ENCODE measurements around the gene SPOCK1.

SPOCK1 gene

DNA sequence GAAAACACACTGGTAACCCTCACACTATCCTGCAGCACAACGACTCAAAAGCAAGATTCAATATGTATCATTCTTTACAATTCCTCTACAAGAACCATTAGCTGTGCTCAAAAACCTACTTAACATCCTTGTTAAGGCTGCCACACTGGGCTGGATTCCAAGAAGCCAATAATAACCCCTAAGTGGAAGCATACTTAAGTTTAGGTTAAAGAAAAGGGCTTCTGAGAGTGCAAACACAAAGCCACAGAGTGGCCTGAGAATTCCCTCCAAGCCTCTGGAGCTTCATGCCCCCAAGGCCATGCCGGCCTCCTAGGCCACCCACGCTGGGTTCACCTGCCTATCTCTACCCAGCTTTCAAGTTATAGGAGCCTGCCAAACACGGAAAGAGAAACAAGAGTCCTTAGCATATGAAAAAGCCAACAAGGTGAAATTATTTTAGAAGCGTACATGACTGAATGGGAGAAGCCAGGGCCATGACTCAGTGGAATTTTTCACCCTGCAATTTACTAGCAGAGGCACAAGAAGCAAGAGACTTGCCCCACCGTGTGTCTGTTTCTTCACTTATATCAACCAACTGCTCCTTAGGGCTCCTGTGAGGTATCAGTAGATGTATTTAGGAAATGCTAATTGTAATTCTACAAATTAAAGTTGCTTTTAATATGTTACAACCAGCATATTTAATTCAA, 293.0 kb downstream of the SPOCK1 start:
- DNase-seq (ENCODE audit: extremely low spot score): no peak
- TF ChIP-seq CTBP1 (IDR thresholded peaks at IDR 0.05; ENCODE audit: borderline replicate concordance): no peak
- TF ChIP-seq ARNT (IDR thresholded peaks at IDR 0.05): no peak
- TF ChIP-seq ELF4 (IDR thresholded peaks at IDR 0.05): no peak
- no peak for TF ChIP-seq ZNF384 (IDR thresholded peaks at IDR 0.05)
- TF ChIP-seq HDGF (IDR thresholded peaks at IDR 0.05; ENCODE audit: borderline replicate concordance): no peak
- no peak for TF ChIP-seq NFRKB (IDR thresholded peaks at IDR 0.05)
- no peak for TF ChIP-seq SP1 (IDR thresholded peaks at IDR 0.05)
- TF ChIP-seq FOXA1 (IDR thresholded peaks at IDR 0.05): no peak
- TF ChIP-seq BHLHE40 (IDR thresholded peaks at IDR 0.05; ENCODE audit: borderline replicate concordance): no peak
- TF ChIP-seq, protein P1, sequence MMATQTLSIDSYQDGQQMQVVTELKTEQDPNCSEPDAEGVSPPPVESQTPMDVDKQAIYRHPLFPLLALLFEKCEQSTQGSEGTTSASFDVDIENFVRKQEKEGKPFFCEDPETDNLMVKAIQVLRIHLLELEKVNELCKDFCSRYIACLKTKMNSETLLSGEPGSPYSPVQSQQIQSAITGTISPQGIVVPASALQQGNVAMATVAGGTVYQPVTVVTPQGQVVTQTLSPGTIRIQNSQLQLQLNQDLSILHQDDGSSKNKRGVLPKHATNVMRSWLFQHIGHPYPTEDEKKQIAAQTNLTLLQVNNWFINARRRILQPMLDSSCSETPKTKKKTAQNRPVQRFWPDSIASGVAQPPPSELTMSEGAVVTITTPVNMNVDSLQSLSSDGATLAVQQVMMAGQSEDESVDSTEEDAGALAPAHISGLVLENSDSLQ (IDR thresholded peaks at IDR 0.05): no peak
- no peak for TF ChIP-seq L3MBTL2 (conservative IDR thresholded peaks at IDR 0.05)
- TF ChIP-seq FOXK2 (IDR thresholded peaks at IDR 0.05): no peak
- no peak for TF ChIP-seq SUZ12 (IDR thresholded peaks at IDR 0.05)
- TF ChIP-seq FOXM1 (IDR thresholded peaks at IDR 0.05; ENCODE audit: borderline replicate concordance): no peak
- TF ChIP-seq LEF1 (IDR thresholded peaks at IDR 0.05; ENCODE audit: borderline replicate concordance): no peak
- TF ChIP-seq TARDBP (IDR thresholded peaks at IDR 0.05): no peak
- CTCF ChIA-PET: no interaction called here
- POLR2A ChIA-PET: no interaction called here

DNA sequence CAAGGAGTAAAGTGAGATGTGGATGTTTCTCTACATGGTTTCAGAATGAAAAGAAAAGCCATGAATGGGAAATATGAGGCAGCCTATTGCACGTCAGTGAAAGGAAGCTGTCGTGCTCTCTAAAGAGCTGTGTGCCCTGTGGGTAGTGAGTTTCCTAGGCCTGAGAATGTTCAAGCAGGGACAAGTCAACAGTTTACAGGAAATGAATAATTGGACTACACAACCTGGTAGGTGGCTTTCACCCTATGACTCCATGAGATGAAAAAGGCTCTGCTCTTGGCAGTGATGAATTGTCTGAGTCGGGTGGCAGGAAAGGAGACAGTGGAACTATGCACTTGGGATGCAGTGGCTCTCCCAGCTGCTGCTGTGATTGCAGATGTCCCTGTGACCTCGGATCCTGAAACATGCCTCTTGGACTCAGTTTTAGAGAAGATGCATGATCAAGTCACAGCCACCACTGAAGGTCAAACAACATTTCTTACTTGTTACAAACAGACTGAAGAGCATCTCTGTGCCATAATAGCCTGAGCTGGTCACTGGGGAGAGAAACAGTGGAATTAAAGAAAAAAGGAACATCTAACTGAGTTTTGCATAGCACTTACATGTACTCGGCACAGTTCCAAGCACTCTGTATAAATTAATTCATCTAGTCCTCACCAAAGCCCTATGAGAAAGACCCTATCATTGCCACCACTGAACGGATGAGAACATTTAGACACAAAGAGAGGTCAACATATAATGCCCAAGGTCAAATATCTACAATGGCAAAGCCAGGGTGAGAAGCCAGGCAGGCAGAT, 293.7 kb downstream of the SPOCK1 start:
- DNase-seq (ENCODE audit: extremely low spot score): no peak
- CTCF ChIA-PET: no interaction called here
- TF ChIP-seq SUZ12 (IDR thresholded peaks at IDR 0.05) (no peak), NFRKB (IDR thresholded peaks at IDR 0.05) (no peak), FOXM1 (IDR thresholded peaks at IDR 0.05; ENCODE audit: borderline replicate concordance) (no peak), L3MBTL2 (conservative IDR thresholded peaks at IDR 0.05) (no peak), ZNF384 (IDR thresholded peaks at IDR 0.05) (no peak), ARNT (IDR thresholded peaks at IDR 0.05) (no peak), BHLHE40 (IDR thresholded peaks at IDR 0.05; ENCODE audit: borderline replicate concordance) (no peak), FOXA1 (IDR thresholded peaks at IDR 0.05) (no peak)
- TF ChIP-seq, protein P1 (IDR thresholded peaks at IDR 0.05): no peak
- POLR2A ChIA-PET: no interaction called here

DNA sequence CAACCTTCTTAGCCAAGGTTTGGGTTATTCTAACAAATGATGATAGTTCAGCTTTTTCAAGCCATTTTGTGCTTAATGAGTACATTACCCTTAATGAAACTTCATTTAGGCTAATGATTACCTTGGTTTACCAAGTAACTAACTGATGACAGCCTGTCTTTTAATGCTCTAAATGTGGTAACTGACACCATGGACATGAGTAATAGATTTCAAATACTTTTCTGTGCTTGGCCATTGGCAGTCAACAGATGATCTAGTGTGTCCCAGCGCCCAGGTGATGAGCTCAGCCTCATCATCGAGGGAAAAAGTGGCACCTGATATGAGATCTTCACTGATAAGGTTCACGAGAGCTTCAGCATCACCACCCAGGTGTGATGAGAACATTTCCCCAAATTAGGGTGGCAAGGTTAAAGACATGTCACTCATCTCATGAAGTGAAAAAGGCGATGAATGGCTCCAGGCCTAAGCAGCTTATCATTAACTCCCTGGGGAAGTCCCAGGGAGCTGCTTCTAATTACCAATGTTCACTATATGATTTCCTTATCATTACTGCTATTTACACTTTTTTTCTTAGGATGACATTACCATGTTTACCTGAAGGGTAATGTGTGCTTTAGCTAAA, 296.0 kb downstream of the SPOCK1 start:
- no peak for DNase-seq (ENCODE audit: extremely low spot score)
- ChIA-PET POLR2A (no interaction called here), CTCF (interaction anchor here (0.8 kb wide), 1 partner anchor 127 kb away, joined by 3 read pairs; no protein-coding TSS in a partner anchor)
- TF ChIP-seq TARDBP (IDR thresholded peaks at IDR 0.05) (no peak), L3MBTL2 (conservative IDR thresholded peaks at IDR 0.05) (no peak), SP1 (IDR thresholded peaks at IDR 0.05) (no peak)

DNA sequence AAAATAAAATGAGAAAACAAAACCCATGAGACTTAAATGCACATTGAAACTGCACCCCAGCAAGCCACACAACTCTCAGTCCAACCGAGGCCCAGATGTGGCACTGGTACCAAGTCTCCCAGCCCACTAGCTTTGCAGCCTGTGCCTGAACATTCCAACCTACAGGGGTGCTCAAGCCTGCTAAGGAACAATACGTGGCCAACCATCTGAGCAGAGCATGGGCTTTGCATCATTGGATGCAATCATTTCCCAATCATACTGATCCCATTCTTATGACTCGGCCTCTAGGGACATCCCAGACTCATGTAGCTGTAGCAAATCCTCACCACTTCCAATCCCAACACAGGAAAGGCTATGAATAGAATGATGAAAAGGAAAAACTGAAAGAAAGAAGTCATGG, 297.2 kb downstream of the SPOCK1 start:
- ChIA-PET POLR2A (no interaction called here), CTCF (no interaction called here)
- TF ChIP-seq ELF4 (IDR thresholded peaks at IDR 0.05) (no peak), ARNT (IDR thresholded peaks at IDR 0.05) (no peak), CTBP1 (IDR thresholded peaks at IDR 0.05; ENCODE audit: borderline replicate concordance) (no peak), FOXK2 (IDR thresholded peaks at IDR 0.05) (no peak), ZNF384 (IDR thresholded peaks at IDR 0.05) (no peak), L3MBTL2 (conservative IDR thresholded peaks at IDR 0.05) (no peak), LEF1 (IDR thresholded peaks at IDR 0.05; ENCODE audit: borderline replicate concordance) (no peak), SP1 (IDR thresholded peaks at IDR 0.05) (no peak), FOXM1 (IDR thresholded peaks at IDR 0.05; ENCODE audit: borderline replicate concordance) (no peak), HDGF (IDR thresholded peaks at IDR 0.05; ENCODE audit: borderline replicate concordance) (no peak), FOXA1 (IDR thresholded peaks at IDR 0.05) (no peak), SUZ12 (IDR thresholded peaks at IDR 0.05) (no peak), NFRKB (IDR thresholded peaks at IDR 0.05) (no peak), TARDBP (IDR thresholded peaks at IDR 0.05) (no peak), BHLHE40 (IDR thresholded peaks at IDR 0.05; ENCODE audit: borderline replicate concordance) (no peak)
- TF ChIP-seq, protein P1 (IDR thresholded peaks at IDR 0.05): no peak
- no peak for DNase-seq (ENCODE audit: extremely low spot score)

DNA sequence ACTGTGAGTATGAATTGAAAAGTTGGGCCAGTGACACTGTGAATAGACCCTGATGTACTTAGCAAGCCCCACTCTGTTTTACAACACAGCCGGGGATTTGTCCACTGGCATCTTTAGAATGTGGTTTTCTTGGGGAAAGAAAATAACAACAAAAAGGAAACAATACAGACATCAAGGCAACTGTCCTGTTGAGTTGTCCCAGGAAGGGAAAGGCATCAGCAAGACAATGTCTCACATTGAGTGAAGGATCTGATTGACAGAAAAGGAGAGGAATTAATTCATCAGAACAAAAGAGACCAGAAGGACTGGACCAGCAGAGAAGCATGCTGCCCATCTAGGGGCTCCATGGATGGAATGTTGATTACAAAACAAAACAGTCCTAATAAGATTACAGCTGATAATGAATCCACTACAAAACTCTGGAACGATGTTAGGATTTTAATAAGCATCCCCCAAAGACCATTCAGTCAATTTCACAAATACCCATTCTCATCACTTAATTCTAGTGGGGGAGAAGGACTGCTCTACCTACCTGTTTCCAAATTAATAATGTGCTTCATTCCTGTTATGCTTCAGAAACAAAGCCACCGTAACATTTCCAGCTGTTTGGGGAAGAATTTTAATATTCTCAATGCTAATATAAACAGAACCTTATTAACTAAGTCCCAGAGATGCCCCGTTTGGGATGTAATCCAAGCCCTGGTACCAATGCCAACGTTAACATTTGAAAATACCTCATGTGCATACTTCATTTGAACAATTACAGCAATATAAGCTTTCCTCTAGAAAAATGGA, 298.0 kb downstream of the SPOCK1 start:
- TF ChIP-seq NFRKB (IDR thresholded peaks at IDR 0.05) (no peak), LEF1 (IDR thresholded peaks at IDR 0.05; ENCODE audit: borderline replicate concordance) (no peak), HDGF (IDR thresholded peaks at IDR 0.05; ENCODE audit: borderline replicate concordance) (no peak), L3MBTL2 (conservative IDR thresholded peaks at IDR 0.05) (no peak), FOXM1 (IDR thresholded peaks at IDR 0.05; ENCODE audit: borderline replicate concordance) (no peak), ELF4 (IDR thresholded peaks at IDR 0.05) (no peak), FOXK2 (IDR thresholded peaks at IDR 0.05) (no peak)
- TF ChIP-seq, protein P1 (IDR thresholded peaks at IDR 0.05): no peak
- POLR2A ChIA-PET: no interaction called here
- CTCF ChIA-PET: no interaction called here
- no peak for DNase-seq (ENCODE audit: extremely low spot score)

All from HEK293T (cell line).